Stimulated activated memory B cell treated with anti-CD40 and anti-IgM and Interleukin-4, amounts not matched to agents 10 μg/mL and 1 μg/mL and 100 μg/mL, for 72 hours (primary cell): ENCODE results near the gene TDRKH.

ENCODE experiments used
- ATAC-seq: fragments of 150-1000 bp; cut with Tn5 transposase; 2 replicates; pipeline ENCODE4 v1.10.0; 2021
- H3K27ac Mint-ChIP-seq: one replicate; pipeline ENCODE4 v1.8.0; 2022; ENCODE audit warnings: mild to moderate bottlenecking, mixed read lengths
- H3K27me3 Mint-ChIP-seq: one replicate; pipeline ENCODE4 v1.8.0; 2022; ENCODE audit warnings: mixed read lengths
- H3K36me3 Mint-ChIP-seq: one replicate; pipeline ENCODE4 v1.8.0; 2022; ENCODE audit warnings: mixed read lengths
- H3K4me1 Mint-ChIP-seq: one replicate; pipeline ENCODE4 v1.8.0; 2022; ENCODE audit warnings: mixed read lengths
- H3K4me3 Mint-ChIP-seq: one replicate; pipeline ENCODE4 v1.8.0; 2022; ENCODE audit warnings: mild to moderate bottlenecking, moderate library complexity, mixed read lengths
- H3K9me3 Mint-ChIP-seq: one replicate; pipeline ENCODE4 v1.8.0; 2022; ENCODE audit warnings: mixed read lengths

The TDRKH gene

GRCh38 chr1:151829352-151830046, 39.2 kb upstream of the TDRKH start:
- peaks cover 17% of the 10 kb centered on the region for H3K4me1 Mint-ChIP-seq
- H3K27me3 Mint-ChIP-seq, result peaks cover 35% of the 10 kb centered on the region
- H3K9me3 Mint-ChIP-seq, result no peaks in the 10 kb centered on the region
- ATAC-seq, result no peak
- no peak overlapping the region for H3K27ac Mint-ChIP-seq
- no peaks in the 10 kb centered on the region for H3K36me3 Mint-ChIP-seq
- no peak overlapping the region for H3K4me3 Mint-ChIP-seq

DNA sequence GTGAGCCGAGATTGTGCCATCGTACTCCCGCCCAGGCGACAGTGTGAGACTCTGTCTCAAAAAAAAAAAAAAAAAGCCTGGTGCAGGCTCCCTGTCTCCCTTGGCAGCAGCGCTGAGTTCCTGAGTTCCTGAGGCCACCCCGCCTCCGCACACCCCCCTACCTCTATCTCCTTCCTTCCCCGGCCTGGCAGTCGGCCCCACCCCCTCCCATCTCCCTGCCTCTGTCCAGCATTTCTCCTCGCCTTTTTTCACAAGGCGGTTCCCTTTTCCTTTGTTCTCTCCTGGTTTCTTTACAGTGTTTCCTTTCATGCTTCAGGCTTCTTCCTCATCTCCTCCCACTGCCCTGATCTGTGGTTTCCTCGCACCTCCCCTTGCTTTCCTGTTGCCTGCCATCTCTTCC, 38.6 kb upstream of the TDRKH start:
- peaks cover 17% of the 10 kb centered on the region for H3K4me1 Mint-ChIP-seq
- H3K4me3 Mint-ChIP-seq, result no peak overlapping the region
- ATAC-seq, result no peak
- H3K36me3 Mint-ChIP-seq, result no peaks in the 10 kb centered on the region
- no peak overlapping the region for H3K27ac Mint-ChIP-seq
- no peaks in the 10 kb centered on the region for H3K9me3 Mint-ChIP-seq
- H3K27me3 Mint-ChIP-seq, result peaks cover 41% of the 10 kb centered on the region

- H3K36me3 Mint-ChIP-seq, result no peaks in the 10 kb centered on the region
- no peak overlapping the region for H3K4me3 Mint-ChIP-seq
- H3K9me3 Mint-ChIP-seq, result no peaks in the 10 kb centered on the region
- H3K27me3 Mint-ChIP-seq, result peaks cover 46% of the 10 kb centered on the region
- ATAC-seq, result no peak
- H3K4me1 Mint-ChIP-seq, result peaks cover 17% of the 10 kb centered on the region
- no peak overlapping the region for H3K27ac Mint-ChIP-seq
Observed at GRCh38 chr1:151827853-151828252, 37.6 kb upstream of the TDRKH start.

DNA sequence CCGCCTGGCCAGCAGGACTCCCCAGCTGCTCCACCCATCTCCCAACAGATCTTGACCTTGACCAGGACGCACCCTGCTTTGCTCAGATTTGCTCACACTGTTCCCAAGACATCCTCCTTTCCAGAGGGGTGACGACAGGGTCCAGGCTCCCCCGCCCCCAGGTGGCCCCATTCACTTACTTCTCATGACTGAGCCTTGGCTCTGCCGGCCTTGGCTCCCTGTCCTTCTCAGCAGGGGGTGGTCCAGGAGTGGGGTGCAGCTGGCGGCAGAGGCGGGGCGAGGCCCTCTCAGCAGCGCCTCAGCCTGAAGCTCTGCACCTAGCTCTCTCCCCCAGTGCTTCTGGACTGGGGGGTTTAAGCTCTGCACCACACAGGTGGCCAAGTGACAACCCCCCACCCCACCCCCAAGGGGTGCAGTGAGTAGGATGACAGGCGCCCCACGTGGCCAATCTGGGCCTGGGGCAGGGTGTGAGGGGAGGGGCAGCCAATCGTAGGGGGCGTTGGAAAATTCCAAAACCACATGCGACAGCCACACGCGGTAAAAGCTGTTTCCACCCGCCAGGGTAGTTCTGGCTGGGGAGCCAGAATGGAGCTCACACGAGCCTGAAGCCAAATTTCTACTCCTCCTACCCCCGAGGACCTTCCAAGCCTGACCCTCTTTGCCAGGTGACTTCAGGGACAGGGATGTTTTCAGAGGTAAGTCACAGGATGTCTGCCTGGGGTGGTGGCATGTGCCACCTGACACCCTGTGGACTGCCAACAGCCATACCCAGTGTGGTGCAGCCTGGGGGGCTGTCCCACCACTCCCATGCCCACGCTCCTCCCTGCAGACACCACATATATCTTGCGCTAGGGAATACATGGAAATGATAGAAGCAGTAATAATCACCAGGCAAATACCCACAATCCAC, 35.7 kb upstream of the TDRKH start:
- no peaks in the 10 kb centered on the region for H3K9me3 Mint-ChIP-seq
- no peaks in the 10 kb centered on the region for H3K36me3 Mint-ChIP-seq
- H3K4me3 Mint-ChIP-seq, result no peak overlapping the region
- ATAC-seq, result no peak
- H3K27me3 Mint-ChIP-seq, result peaks cover 31% of the 10 kb centered on the region
- no peak overlapping the region for H3K27ac Mint-ChIP-seq
- H3K4me1 Mint-ChIP-seq, result peaks cover 22% of the 10 kb centered on the region

DNA sequence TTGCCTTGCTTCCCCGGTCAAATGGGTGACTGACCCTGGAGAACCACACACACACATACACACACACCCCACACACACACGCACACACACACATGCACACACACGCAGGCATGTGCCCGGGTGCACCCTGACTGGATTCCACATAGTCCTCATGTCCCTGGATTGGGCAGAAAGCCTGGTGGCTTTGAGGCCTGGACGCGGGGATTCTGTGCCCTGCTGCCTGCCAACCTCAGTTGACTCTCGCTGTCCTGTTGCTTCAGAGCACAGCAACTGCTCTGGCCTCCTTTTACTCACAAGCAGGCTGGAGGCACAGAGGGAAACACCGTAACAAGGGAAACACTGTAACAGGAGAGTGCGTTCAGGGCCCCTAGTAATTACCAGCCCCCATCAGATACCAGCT, 34.9 kb upstream of the TDRKH start:
- Mint-ChIP-seq H3K27ac (no peak overlapping the region), H3K27me3 (peaks cover 28% of the 10 kb centered on the region), H3K4me1 (peaks cover 18% of the 10 kb centered on the region), H3K36me3 (no peaks in the 10 kb centered on the region), H3K4me3 (no peak overlapping the region), H3K9me3 (no peaks in the 10 kb centered on the region)
- ATAC-seq, result no peak

- Mint-ChIP-seq H3K4me3 (no peak overlapping the region), H3K27ac (no peak overlapping the region), H3K36me3 (no peaks in the 10 kb centered on the region), H3K4me1 (peaks cover 7% of the 10 kb centered on the region), H3K27me3 (peaks cover 14% of the 10 kb centered on the region), H3K9me3 (no peaks in the 10 kb centered on the region)
- no peak for ATAC-seq
Observed at GRCh38 chr1:151823175-151823574, 32.9 kb upstream of the TDRKH start.

- ATAC-seq, result peak; percentile 38
- no peaks in the 10 kb centered on the region for H3K9me3 Mint-ChIP-seq
- H3K4me1 Mint-ChIP-seq, result peaks cover 7% of the 10 kb centered on the region
- peaks cover 17% of the 10 kb centered on the region for H3K27me3 Mint-ChIP-seq
- H3K27ac Mint-ChIP-seq, result no peak overlapping the region
- H3K4me3 Mint-ChIP-seq, result no peak overlapping the region
- no peaks in the 10 kb centered on the region for H3K36me3 Mint-ChIP-seq
Observed at GRCh38 chr1:151822404-151822803, 32.1 kb upstream of the TDRKH start.

DNA sequence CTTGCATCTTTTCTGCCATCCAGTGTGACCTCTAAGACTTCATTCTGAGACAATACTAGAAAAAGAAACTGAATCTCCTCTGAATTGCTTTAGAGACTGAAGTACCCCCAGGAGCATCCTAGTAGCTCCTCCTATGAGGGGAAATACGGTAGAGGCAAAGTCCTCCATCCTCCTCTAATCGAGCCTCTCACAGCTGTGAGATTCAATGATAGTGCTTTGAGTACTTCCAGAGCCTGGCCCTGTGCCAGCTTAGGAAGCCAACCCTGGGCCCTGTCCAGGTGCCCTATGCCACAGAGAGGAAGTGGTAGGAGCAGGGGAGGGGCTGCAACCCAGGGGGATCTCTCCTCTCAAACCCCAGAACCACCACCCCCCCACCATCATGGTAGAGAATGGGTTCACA, 30.6 kb upstream of the TDRKH start:
- no peak for ATAC-seq
- H3K9me3 Mint-ChIP-seq, result no peaks in the 10 kb centered on the region
- no peaks in the 10 kb centered on the region for H3K36me3 Mint-ChIP-seq
- H3K27ac Mint-ChIP-seq, result no peak overlapping the region
- H3K4me3 Mint-ChIP-seq, result no peak overlapping the region
- peaks cover 7% of the 10 kb centered on the region for H3K4me1 Mint-ChIP-seq
- H3K27me3 Mint-ChIP-seq, result peaks cover 31% of the 10 kb centered on the region

GRCh38 chr1:151819976-151820623, 29.8 kb upstream of the TDRKH start:
- Mint-ChIP-seq H3K4me3 (no peak overlapping the region), H3K27ac (no peak overlapping the region), H3K36me3 (no peaks in the 10 kb centered on the region), H3K27me3 (peaks cover 40% of the 10 kb centered on the region), H3K4me1 (peaks cover 7% of the 10 kb centered on the region), H3K9me3 (no peaks in the 10 kb centered on the region)
- ATAC-seq, result no peak

- Mint-ChIP-seq H3K27ac (no peak overlapping the region), H3K36me3 (no peaks in the 10 kb centered on the region), H3K9me3 (no peaks in the 10 kb centered on the region), H3K4me3 (no peak overlapping the region), H3K4me1 (peaks cover 7% of the 10 kb centered on the region), H3K27me3 (peaks cover 42% of the 10 kb centered on the region)
- no peak for ATAC-seq
Observed at GRCh38 chr1:151819227-151819835, 29.0 kb upstream of the TDRKH start.

DNA sequence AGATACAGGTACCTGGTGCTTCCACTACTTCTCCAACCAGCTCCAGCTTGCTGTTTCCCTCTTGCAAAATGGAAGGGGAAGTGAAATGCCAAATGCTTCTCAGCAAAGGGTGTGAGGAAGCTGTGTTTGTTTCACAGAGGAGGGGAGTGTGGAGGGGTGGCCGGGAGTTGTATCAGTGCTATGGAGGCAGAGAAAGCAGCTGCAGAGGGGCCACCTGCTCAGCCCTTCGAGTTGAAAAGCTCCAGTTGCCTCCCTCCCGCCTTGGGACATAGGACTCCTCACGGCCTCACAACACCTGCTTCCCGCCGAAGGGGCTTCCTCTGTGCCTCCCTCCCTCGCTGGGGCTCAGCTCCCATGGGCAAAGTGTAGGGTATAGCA, 27.0 kb upstream of the TDRKH start:
- Mint-ChIP-seq H3K9me3 (no peaks in the 10 kb centered on the region), H3K27me3 (peaks cover 33% of the 10 kb centered on the region), H3K36me3 (no peaks in the 10 kb centered on the region), H3K4me1 (peaks cover 4% of the 10 kb centered on the region), H3K4me3 (no peak overlapping the region), H3K27ac (no peak overlapping the region)
- ATAC-seq, result no peak

DNA sequence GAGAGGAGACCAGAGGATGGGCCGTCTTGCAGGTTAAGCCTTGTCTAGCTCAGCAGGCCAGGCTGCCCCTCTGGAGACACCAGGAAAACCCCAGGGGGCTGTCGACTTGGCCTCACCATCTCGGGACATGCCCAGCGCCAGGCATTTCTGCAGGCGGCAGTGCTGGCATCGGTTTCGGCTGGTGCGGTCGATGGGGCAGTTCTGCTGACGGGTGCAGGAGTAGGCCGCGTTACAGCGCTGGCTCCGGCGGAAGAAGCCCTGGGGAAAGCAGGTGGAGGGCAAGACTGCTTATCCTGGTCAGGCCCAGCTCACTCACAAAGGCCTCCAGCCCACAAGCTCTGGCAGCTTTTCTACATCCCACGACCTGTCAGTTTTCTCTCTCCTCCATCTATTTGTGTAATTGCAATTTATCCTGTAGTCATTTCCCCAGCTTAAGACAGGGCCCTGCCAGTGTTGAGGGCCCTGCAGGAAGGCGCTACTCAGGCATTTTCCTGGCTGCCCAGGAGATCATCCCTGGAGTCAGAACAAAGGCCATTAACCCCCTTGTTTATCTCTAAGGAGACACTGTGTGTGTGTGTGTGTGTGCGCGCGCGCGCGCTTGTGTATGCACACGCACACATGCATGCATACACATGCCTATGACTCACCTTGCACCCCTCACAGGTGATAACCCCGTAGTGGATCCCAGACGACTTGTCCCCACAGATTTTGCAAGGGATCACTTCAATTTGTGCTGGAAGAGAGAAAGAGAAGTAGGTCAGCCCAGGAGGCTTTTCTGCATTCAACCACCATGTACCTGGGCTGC, 26.4 kb upstream of the TDRKH start:
- Mint-ChIP-seq H3K9me3 (no peaks in the 10 kb centered on the region), H3K4me1 (no peaks in the 10 kb centered on the region), H3K27me3 (peaks cover 33% of the 10 kb centered on the region), H3K4me3 (no peak overlapping the region), H3K27ac (no peak overlapping the region), H3K36me3 (no peaks in the 10 kb centered on the region)
- ATAC-seq, result no peak

- H3K4me3 Mint-ChIP-seq, result no peak overlapping the region
- H3K27ac Mint-ChIP-seq, result no peak overlapping the region
- H3K4me1 Mint-ChIP-seq, result no peaks in the 10 kb centered on the region
Observed at GRCh38 chr1:151815716-151816327, 25.5 kb upstream of the TDRKH start.

DNA sequence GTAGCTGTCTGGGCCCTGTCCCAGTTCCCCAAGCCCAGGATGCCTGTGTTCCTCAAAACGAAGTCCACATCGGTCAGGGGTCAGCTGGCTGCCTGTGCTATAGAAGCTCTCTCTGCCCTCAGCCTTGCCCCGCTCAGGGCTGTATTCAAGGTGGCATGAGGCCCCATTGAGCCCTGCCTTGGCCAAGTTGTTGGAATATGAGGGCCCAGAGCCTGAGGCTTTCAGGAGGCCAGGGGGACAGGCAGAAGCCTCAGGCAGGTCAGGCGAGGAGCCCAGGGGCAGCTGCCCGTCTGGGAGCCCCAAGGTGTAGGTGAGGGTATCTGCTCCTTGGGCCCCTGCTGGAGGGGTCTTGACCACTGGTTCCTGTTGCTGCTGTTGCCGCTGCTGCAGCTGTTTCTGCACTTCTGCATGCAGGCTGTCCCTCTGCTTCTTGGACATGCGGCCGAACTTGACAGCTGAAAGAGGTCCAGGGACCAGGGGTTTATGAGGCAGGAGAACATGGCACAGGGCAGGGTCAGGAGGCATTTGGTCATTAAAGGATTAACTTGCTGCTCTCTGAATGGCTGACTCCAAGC, 24.8 kb upstream of the TDRKH start:
- no peak overlapping the region for H3K4me3 Mint-ChIP-seq
- H3K27ac Mint-ChIP-seq, result no peak overlapping the region
- no peak for ATAC-seq
- no peaks in the 10 kb centered on the region for H3K4me1 Mint-ChIP-seq
- H3K27me3 Mint-ChIP-seq, result peaks cover 33% of the 10 kb centered on the region
- H3K36me3 Mint-ChIP-seq, result no peaks in the 10 kb centered on the region
- H3K9me3 Mint-ChIP-seq, result no peaks in the 10 kb centered on the region

More at GRCh38 chr1:151815716-151816327, 25.5 kb upstream of the TDRKH start:
- no peaks in the 10 kb centered on the region for H3K9me3 Mint-ChIP-seq
- no peaks in the 10 kb centered on the region for H3K36me3 Mint-ChIP-seq
- no peak for ATAC-seq
- H3K27me3 Mint-ChIP-seq, result peaks cover 33% of the 10 kb centered on the region
